ENCODE measurements around the gene RNF34. TPM values are rescaled to one million over a fixed set of nuclear protein-coding genes. Genes with fewer than 3 reads are reported as not detected.

Gene RNF34
- total RNA-seq, 6 donors from 2014 or later = 22.1 to 48.2 (median 32.4) TPM

DNA sequence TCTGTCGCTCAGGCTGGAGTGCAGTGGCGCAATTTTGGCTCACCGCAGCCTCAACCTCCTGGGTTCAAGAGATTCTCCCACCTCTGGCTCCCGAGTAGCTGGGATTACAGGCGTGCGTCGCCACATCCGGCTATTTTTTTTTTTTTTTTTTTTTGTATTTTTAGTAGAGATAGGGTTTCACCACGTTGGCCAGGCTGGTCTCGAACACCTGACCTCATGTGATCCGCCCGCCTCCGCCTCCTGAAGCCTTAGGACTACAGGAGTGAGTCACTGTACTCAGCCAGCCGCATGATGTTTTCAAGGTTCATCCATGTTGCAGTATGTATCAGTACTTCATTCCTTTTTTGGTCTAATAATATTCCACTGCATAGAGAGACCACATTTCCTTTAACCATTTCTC, 2.4 kb upstream of the RNF34 start:
- WGBS, 2 donors = 93 to 97% methylated on average over 14 of the region's 14 CpGs
- Histone ChIP-seq H3K36me3 (no peaks in the 10 kb centered on the region), H3K4me3 (no peak overlapping the region), H3K27ac (no peak overlapping the region), H3K27me3 (no peaks in the 10 kb centered on the region), H3K9me3 (no peaks in the 10 kb centered on the region), H3K4me1 (peaks cover 15 to 20% (median 19%) of the 10 kb centered on the region in 4 donors)
- TF ChIP-seq POLR2A (IDR thresholded peaks at IDR 0.05) = no peak
- no peak for TF ChIP-seq EP300 (IDR thresholded peaks at IDR 0.05)
- TF ChIP-seq CTCF (IDR thresholded peaks at IDR 0.05) = no peak
- no peak for TF ChIP-seq POLR2AphosphoS5 (IDR thresholded peaks at IDR 0.05)
- DNase-seq (no peak), ATAC-seq (ENCODE audit: low FRiP score in 2 of 2) (no peak)

DNA sequence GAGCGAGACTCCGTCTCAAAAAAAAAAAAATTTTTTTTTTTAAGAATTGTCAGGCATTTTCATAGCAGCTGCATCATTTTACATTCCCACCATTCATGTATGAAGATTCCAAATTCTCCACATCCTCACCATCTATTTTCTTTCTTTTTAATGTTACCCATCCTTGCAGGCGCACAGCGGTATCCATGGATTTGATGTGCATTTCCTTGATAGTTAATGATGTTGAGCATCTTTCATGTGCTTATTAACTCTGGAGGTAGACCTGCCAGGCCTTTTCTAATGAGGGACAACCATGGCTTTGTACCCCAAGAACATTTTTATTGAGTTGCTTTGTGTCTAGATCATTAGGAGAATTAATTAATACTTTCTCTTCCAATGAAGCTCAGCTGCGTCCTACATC, 1.6 kb upstream of the RNF34 start:
- H3K4me3 ChIP-seq = no peak overlapping the region
- no peaks in the 10 kb centered on the region for H3K9me3 ChIP-seq
- H3K36me3 ChIP-seq = peaks cover 0 to 3% (median 0%) of the 10 kb centered on the region in 4 donors
- 96 to 97% methylated on average over 5 of the region's 5 CpGs for WGBS, 2 donors
- H3K27ac ChIP-seq = no peak overlapping the region
- no peak for ATAC-seq (ENCODE audit: low FRiP score in 2 of 2)
- DNase-seq = no peak
- H3K27me3 ChIP-seq = no peaks in the 10 kb centered on the region
- TF ChIP-seq POLR2A (IDR thresholded peaks at IDR 0.05) (no peak), POLR2AphosphoS5 (IDR thresholded peaks at IDR 0.05) (no peak), CTCF (IDR thresholded peaks at IDR 0.05) (no peak)
- peaks cover 15 to 22% (median 20%) of the 10 kb centered on the region in 4 donors for H3K4me1 ChIP-seq

DNA sequence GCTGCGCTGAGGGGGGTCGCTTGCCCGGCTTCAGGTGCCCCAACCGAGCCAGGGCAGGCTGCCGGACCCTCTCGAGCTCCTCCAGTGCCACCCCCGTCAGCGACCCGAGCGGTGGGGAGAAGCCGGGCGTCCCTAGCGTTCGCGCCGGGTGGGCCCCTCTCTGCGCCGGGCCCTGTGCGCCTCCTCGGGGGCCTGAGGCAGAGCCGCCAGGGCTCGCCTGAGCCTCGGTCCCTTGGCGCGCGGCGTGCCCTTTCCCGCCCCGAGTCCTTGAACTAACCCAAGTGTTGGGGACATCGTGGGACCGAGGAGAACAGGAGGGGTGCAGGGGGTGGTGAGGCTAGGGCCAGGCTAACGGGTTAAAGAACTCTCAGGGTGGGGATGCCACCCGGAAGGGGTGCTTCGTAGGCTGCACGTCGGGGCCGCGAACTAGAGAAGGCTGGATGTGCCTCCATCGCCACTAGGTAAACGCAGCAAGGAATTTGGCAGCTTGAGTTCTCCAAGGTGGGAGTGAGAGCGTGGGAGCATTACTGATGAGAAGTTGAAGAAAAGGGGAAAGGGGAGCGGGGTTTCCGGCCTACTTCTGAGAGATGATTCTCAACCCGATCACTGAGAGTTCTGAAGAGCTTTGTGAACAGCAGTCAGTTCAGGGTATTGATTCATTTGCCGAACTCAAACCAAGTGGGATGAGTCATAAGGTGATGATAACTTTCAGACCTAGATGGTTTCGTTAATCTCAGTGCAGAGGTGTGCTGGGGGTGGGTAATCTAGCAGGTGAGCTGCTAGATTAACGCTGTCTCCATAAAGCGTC, 618 bp downstream of the RNF34 start:
- peak; percentile 41 to 91 for DNase-seq
- Histone ChIP-seq H3K4me1 (peaks cover 15 to 22% (median 20%) of the 10 kb centered on the region in 4 donors), H3K9me3 (no peaks in the 10 kb centered on the region), H3K4me3 (peak overlapping the region; percentile 56 to 90 (median 70)), H3K36me3 (peaks cover 0 to 15% (median 7%) of the 10 kb centered on the region in 4 donors), H3K27me3 (no peaks in the 10 kb centered on the region), H3K27ac (peak overlapping the region; percentile 79 to 95 (median 90))
- TF ChIP-seq EP300 (IDR thresholded peaks at IDR 0.05) (no peak), CTCF (IDR thresholded peaks at IDR 0.05) (peak in 1 of 6 experiments; percentile 10)
- 2 to 3% methylated on average over 26 to 44 of the region's 48 CpGs for WGBS, 2 donors
- ATAC-seq (ENCODE audit: low FRiP score in 2 of 2) = peak; percentile 76 to 77

DNA sequence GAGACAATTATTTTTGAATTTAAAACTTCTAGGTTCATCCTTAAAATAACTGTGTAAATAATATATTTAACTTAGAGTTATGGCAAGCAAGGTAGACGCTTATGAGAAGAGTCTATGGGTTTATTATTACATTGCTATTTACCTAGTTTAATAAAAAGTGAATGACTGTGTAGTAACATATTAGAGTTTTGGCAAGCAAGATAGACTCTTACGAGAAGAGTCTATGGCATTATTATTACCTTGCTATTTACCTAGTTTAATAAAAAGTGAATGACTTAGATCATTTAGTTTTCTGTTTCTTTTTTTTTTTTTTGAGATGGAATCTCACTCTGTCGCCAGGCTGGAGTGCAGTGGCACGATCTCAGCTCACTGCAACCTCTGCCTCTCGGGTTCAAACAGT, 3.8 kb downstream of the RNF34 start:
- peaks cover 15 to 22% (median 19%) of the 10 kb centered on the region in 4 donors for H3K4me1 ChIP-seq
- 88 to 97% methylated on average over 5 of the region's 5 CpGs for WGBS, 2 donors
- H3K27me3 ChIP-seq = no peaks in the 10 kb centered on the region
- peaks cover 6 to 40% (median 12%) of the 10 kb centered on the region in 4 donors for H3K36me3 ChIP-seq
- no peaks in the 10 kb centered on the region for H3K9me3 ChIP-seq
- H3K4me3 ChIP-seq = no peak overlapping the region
- H3K27ac ChIP-seq = no peak overlapping the region
- no peak for ATAC-seq (ENCODE audit: low FRiP score in 2 of 2)
- DNase-seq = no peak
- no peak for TF ChIP-seq POLR2AphosphoS5 (IDR thresholded peaks at IDR 0.05)

- no peaks in the 10 kb centered on the region for H3K9me3 ChIP-seq
- DNase-seq = no peak
- H3K36me3 ChIP-seq = peaks cover 6 to 40% (median 12%) of the 10 kb centered on the region in 4 donors
- H3K4me3 ChIP-seq = no peak overlapping the region
- ATAC-seq (ENCODE audit: low FRiP score in 2 of 2) = no peak
- no peak for TF ChIP-seq EP300 (IDR thresholded peaks at IDR 0.05)
- no peak for TF ChIP-seq POLR2AphosphoS5 (IDR thresholded peaks at IDR 0.05)
- TF ChIP-seq CTCF (IDR thresholded peaks at IDR 0.05) = no peak
- peaks cover 11 to 16% (median 13%) of the 10 kb centered on the region in 4 donors for H3K4me1 ChIP-seq
- H3K27ac ChIP-seq = no peak overlapping the region
- H3K27me3 ChIP-seq = no peaks in the 10 kb centered on the region
- 90 to 100% methylated on average over 1 of the region's 1 CpG for WGBS, 2 donors
Observed at GRCh38 chr12:121404734-121405133, 4.8 kb downstream of the RNF34 start.
